Endothelial cell of umbilical vein (primary cell): Measurements from ENCODE around the gene TMEM169. TPM values are rescaled to one million over a fixed set of nuclear protein-coding genes. Genes with fewer than 3 reads are reported as not detected.

Experiments
- BruUV-seq: library from RNA; stranded (reverse); fragments of 400-500 nt; replicated peaks from 2 replicates; lab custom pipeline; 2021; lab: Mats Ljungman, UMichigan
- CTCF ChIA-PET: fragments of 300-600, 350-600 bp; sonication (Branson Sonifier 250); formaldehyde crosslinking; loops from one replicate; lab custom pipeline; 2021; ENCODE audit warnings: antibody characterized with exemption, inconsistent platforms; lab: Charles Lee
- POLR2A ChIA-PET: fragments of 300-600, 350-600 bp; sonication (Branson Sonifier 250); formaldehyde crosslinking; loops from one replicate; lab custom pipeline; 2021; ENCODE audit warnings: antibody characterized with exemption, inconsistent platforms; lab: Charles Lee
- DNase-seq: peaks from one replicate; pipeline ENCODE4 v3.0.0-alpha.2; 2011; ENCODE audit warnings: low read depth, low spot score
- FAIRE-seq: peaks from 2 replicates; lab custom pipeline; 2011; peaks lifted over from hg19 to GRCh38; lab: Jason Lieb, UNC
- H2AFZ ChIP-seq: 2 replicates; pipeline ENCODE4 v1.6.0; 2012; ENCODE audit warnings: low read depth, low read length, control low read depth, inconsistent platforms
- H3K27ac ChIP-seq: 2 replicates; pipeline ENCODE4 v1.5.1; 2011; ENCODE audit warnings: low read depth, mild to moderate bottlenecking, control low read depth, low read length, moderate library complexity; ENCODE audit not compliant: insufficient read depth
- H3K27me3 ChIP-seq, 2 experiments: 2 replicates each; pipeline versions ENCODE4 v1.6.0 to v1.6.1; 2011; ENCODE audit warnings: low read length in 2 of 2, mixed read lengths in 1 of 2; ENCODE audit not compliant: control insufficient read depth in 2 of 2, insufficient read depth in 2 of 2
- H3K36me3 ChIP-seq, 2 experiments: 2 replicates in 1 of 2; 3 replicates in 1 of 2; pipeline ENCODE4 v1.5.1; 2011; ENCODE audit warnings: low read length in 2 of 2, mild to moderate bottlenecking in 1 of 2, moderate library complexity in 1 of 2; ENCODE audit not compliant: control insufficient read depth in 2 of 2, insufficient read depth in 2 of 2; ENCODE audit errors: extremely low read depth in 1 of 2
- H3K4me1 ChIP-seq: 3 replicates; pipeline ENCODE4 v1.5.1; 2011; ENCODE audit warnings: mild to moderate bottlenecking, low read length; ENCODE audit not compliant: control insufficient read depth, insufficient read depth; ENCODE audit errors: extremely low read depth
- H3K4me2 ChIP-seq: 2 replicates; pipeline ENCODE4 v1.6.1; 2011; ENCODE audit warnings: low read length, control low read depth, mixed read lengths; ENCODE audit not compliant: insufficient read depth
- H3K4me3 ChIP-seq, 3 experiments: fragments of 200-600 bp in 1 of 3; sonication (generic), shearing (Covaris generic) in 1 of 3; replicated peaks in 1 of 3; 2 replicates each; pipeline ENCODE4 v1.5.1; 2011 to 2016; ENCODE audit warnings: control low read depth in 3 of 3, low read length in 3 of 3, mild to moderate bottlenecking in 2 of 3, inconsistent platforms in 1 of 3, low read depth in 1 of 3, moderate library complexity in 1 of 3; ENCODE audit not compliant: insufficient read depth in 1 of 3
- H3K79me2 ChIP-seq: 2 replicates; pipeline ENCODE4 v1.6.0; 2012; ENCODE audit warnings: low read length, inconsistent platforms; ENCODE audit not compliant: control insufficient read depth, insufficient read depth
- H3K9ac ChIP-seq: replicated peaks from 2 replicates; pipeline ENCODE3; 2011; ENCODE audit warnings: low read length, control low read depth; ENCODE audit not compliant: insufficient read depth; ENCODE audit errors: extremely low read depth
- H3K9me1 ChIP-seq: replicated peaks from 3 replicates; pipeline ENCODE4 v1.6.0; 2011; ENCODE audit warnings: mild to moderate bottlenecking, low read length; ENCODE audit not compliant: control insufficient read depth, insufficient read depth; ENCODE audit errors: extremely low read depth
- H3K9me3 ChIP-seq: replicated peaks from 2 replicates; pipeline ENCODE4 v1.5.1; 2012; ENCODE audit warnings: low read length, inconsistent platforms; ENCODE audit not compliant: control insufficient read depth, insufficient read depth
- H4K20me1 ChIP-seq: replicated peaks from 2 replicates; pipeline ENCODE3; 2011; ENCODE audit warnings: mild to moderate bottlenecking, low read length; ENCODE audit not compliant: control insufficient read depth, insufficient read depth; ENCODE audit errors: extremely low read depth
- CTCF ChIP-seq, 2 donors: IDR thresholded peaks; 1 replicate in 1 of 2; 2 replicates in 1 of 2; pipeline ENCODE4 v1.5.1; 2011; ENCODE audit warnings: low read length in 2 of 2, mild to moderate bottlenecking in 2 of 2, moderate library complexity in 2 of 2, control low read depth in 1 of 2, inconsistent platforms in 1 of 2, low read depth in 1 of 2; ENCODE audit not compliant: insufficient read depth in 1 of 2; ENCODE audit errors: extremely low read depth in 1 of 2
- FOS ChIP-seq: IDR thresholded peaks from 2 replicates; pipeline ENCODE4 v1.6.1; 2011; ENCODE audit warnings: mild to moderate bottlenecking, low read length, moderate library complexity, borderline replicate concordance; ENCODE audit not compliant: insufficient read depth
- MAX ChIP-seq: IDR thresholded peaks from 2 replicates; pipeline ENCODE4 v1.6.1; 2011; ENCODE audit not compliant: insufficient read depth, insufficient read length
- MYC ChIP-seq: IDR thresholded peaks from one replicate; pipeline ENCODE4 v1.6.1; 2011; ENCODE audit warnings: mild to moderate bottlenecking, low read depth, low read length
- dilution Hi-C: fragments of 300-500 bp; cut with MboI; formaldehyde crosslinking; loops from one replicate; pipeline ENCODE4 v1.15.0; 2019; ENCODE audit warnings: low sequenced_read_pairs; ENCODE audit not compliant: extremely low pct_ligation_motif_present
- intact Hi-C: fragments of 100-400 bp; cut with micrococcal nuclease; formaldehyde crosslinking; loops from one replicate; pipeline ENCODE4 v1.10.0; 2022
- polyA plus RNA-seq, 4 experiments: library from polyadenylated mRNA; depleted of rRNA in 3 of 4; stranded (reverse) in 3 of 4; unstranded in 1 of 4; fragments of >200 nt; gene quantifications; 2 replicates each; pipeline versions ENCODE4 v1.2.1 to v1.2.3, GENCODE V29; 2011 to 2012; ENCODE audit warnings: missing spikeins in 1 of 4
- total RNA-seq: library from RNA; stranded (reverse); gene quantifications from 2 replicates; pipeline ENCODE4 v1.2.3, GENCODE V29; 2021

Gene TMEM169
- total and polyA plus RNA-seq, 2 donors (not counting 3 experiments of a cell fraction or from before 2014, with no cell fraction given), result 0.20 TPM; not detected in 1

- no peak overlapping the region for H3K27ac ChIP-seq
- intact Hi-C loops, result no loop called here
- dilution Hi-C loops, result no loop called here
- H4K20me1 ChIP-seq, result no peaks in the 10 kb centered on the region
- H3K79me2 ChIP-seq, result peaks cover 46% of the 10 kb centered on the region
- H3K4me3 ChIP-seq, result no peak overlapping the region
- no peaks in the 10 kb centered on the region for H3K9me3 ChIP-seq
- DNase-seq, result no peak
- no peaks in the 10 kb centered on the region for H3K9me1 ChIP-seq
- no peaks in the 10 kb centered on the region for H3K4me1 ChIP-seq
- peaks cover 25 to 45% of the 10 kb centered on the region in 2 experiments for H3K36me3 ChIP-seq
- TF ChIP-seq MAX (no peak), MYC (no peak), FOS (no peak)
- POLR2A ChIA-PET, result no interaction called here
- H3K27me3 ChIP-seq, result no peaks in the 10 kb centered on the region
- no peak overlapping the region for H3K9ac ChIP-seq
- H3K4me2 ChIP-seq, result no peak overlapping the region
- FAIRE-seq, result no peak
- CTCF ChIA-PET, result interaction anchor here (1.4 kb wide), 1 partner anchor 11 kb away, joined by 4 read pairs; no protein-coding TSS in a partner anchor
- no peak overlapping the region for H2AFZ ChIP-seq
- BruUV-seq, result no TSS peak
Observed at GRCh38 chr2:216130346-216130971, 48.7 kb downstream of the TMEM169 start.

GRCh38 chr2:216131175-216131926 lies 49.6 kb downstream of the TMEM169 start:
- H3K9ac ChIP-seq, result no peak overlapping the region
- H3K36me3 ChIP-seq, result peaks cover 20 to 43% of the 10 kb centered on the region in 2 experiments
- POLR2A ChIA-PET, result no interaction called here
- dilution Hi-C loops, result no loop called here
- no peak overlapping the region for H3K4me3 ChIP-seq
- no peaks in the 10 kb centered on the region for H4K20me1 ChIP-seq
- no peak for DNase-seq
- CTCF ChIA-PET, result interaction anchor here (1.4 kb wide), 1 partner anchor 10 kb away, joined by 4 read pairs; no protein-coding TSS in a partner anchor
- no peak overlapping the region for H3K27ac ChIP-seq
- no peak for TF ChIP-seq CTCF (IDR thresholded peaks at IDR 0.05; ENCODE audit: extremely low read depth in 1 of 2, insufficient read depth in 1 of 2, low read depth in 1 of 2, low read length in 2 of 2)
- no peaks in the 10 kb centered on the region for H3K9me3 ChIP-seq
- no peaks in the 10 kb centered on the region for H3K9me1 ChIP-seq
- no peaks in the 10 kb centered on the region for H3K27me3 ChIP-seq
- H3K4me1 ChIP-seq, result no peaks in the 10 kb centered on the region
- no TSS peak for BruUV-seq
- peaks cover 48% of the 10 kb centered on the region for H3K79me2 ChIP-seq
- FAIRE-seq, result no peak
- intact Hi-C loops, result no loop called here
- no peak overlapping the region for H3K4me2 ChIP-seq
- H2AFZ ChIP-seq, result no peak overlapping the region
